HG03025 (cell line): ENCODE measurements around the gene XXYLT1.

Source experiments
- ATAC-seq: cut with Tn5 transposase; IDR thresholded peaks from one replicate; pipeline ENCODE4 v1.9.1; 2021; ENCODE audit warnings: mild to moderate bottlenecking, moderate library complexity; ENCODE audit not compliant: unreplicated experiment, low FRiP score

Gene XXYLT1

GRCh38 chr3:195267096-195267495, 3.9 kb downstream of the XXYLT1 start:
- no peak for ATAC-seq

- no peak for ATAC-seq
Observed at GRCh38 chr3:195266428-195266827, 4.5 kb downstream of the XXYLT1 start.

GRCh38 chr3:195265363-195265976, 5.5 kb downstream of the XXYLT1 start:
- ATAC-seq = no peak

GRCh38 chr3:195263925-195264600, 6.9 kb downstream of the XXYLT1 start:
- no peak for ATAC-seq

GRCh38 chr3:195263193-195263924, 7.6 kb downstream of the XXYLT1 start:
- no peak for ATAC-seq

- ATAC-seq = no peak
Observed at GRCh38 chr3:195261925-195262324, 9.0 kb downstream of the XXYLT1 start.

- no peak for ATAC-seq
Observed at GRCh38 chr3:195260280-195260905, 10.6 kb downstream of the XXYLT1 start.

GRCh38 chr3:195259475-195260279, 11.3 kb downstream of the XXYLT1 start:
- peak; percentile 73 for ATAC-seq

- ATAC-seq = no peak
Observed at GRCh38 chr3:195259154-195259474, 11.8 kb downstream of the XXYLT1 start.

- no peak for ATAC-seq
Observed at GRCh38 chr3:195258449-195259153, 12.4 kb downstream of the XXYLT1 start.

GRCh38 chr3:195257454-195258448, 13.2 kb downstream of the XXYLT1 start:
- no peak for ATAC-seq

GRCh38 chr3:195256639-195257453, 14.1 kb downstream of the XXYLT1 start:
- no peak for ATAC-seq

GRCh38 chr3:195255571-195256501, 15.1 kb downstream of the XXYLT1 start:
- no peak for ATAC-seq

GRCh38 chr3:195255176-195255500, 15.8 kb downstream of the XXYLT1 start:
- no peak for ATAC-seq

GRCh38 chr3:195254454-195255175, 16.3 kb downstream of the XXYLT1 start:
- ATAC-seq = no peak

- ATAC-seq = no peak
Observed at GRCh38 chr3:195253923-195254432, 17.0 kb downstream of the XXYLT1 start.
